ENCODE data around the gene AGK.

Gene AGK

DNA sequence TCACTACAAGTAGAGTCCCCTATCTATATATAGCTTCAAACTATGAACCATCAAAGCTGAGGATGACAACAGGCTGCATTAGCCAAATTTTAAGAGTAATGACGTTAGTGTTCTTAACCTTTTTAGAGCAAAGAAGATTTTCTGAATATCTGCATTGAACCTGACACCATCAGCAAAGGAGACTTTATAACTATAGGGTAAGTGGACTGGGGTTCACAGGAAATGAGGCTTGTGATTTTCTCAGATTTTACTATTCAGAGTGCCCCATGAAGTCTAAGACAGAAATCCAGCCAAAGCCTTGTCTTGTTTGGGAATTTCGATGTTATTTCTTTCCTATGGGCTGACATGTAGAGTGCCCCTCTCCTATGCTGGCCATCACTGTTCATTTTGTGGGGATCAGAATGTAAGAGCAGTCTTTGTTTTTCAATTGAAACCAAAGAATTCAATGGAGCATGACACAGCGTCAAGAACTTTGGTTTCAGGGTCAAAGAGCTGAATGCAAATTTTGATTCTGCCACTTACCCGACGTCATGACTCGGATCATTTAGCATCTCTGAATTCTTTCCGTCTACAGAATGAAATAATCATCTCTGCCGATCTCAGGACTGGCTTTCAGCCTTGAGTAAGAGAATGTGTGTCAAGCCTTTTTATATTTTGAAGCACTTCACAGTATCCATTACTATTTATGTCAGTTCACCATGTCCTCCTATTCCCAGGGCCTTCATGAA lies 98.1 kb downstream of the AGK start:
- DNase-seq = no peak

DNA sequence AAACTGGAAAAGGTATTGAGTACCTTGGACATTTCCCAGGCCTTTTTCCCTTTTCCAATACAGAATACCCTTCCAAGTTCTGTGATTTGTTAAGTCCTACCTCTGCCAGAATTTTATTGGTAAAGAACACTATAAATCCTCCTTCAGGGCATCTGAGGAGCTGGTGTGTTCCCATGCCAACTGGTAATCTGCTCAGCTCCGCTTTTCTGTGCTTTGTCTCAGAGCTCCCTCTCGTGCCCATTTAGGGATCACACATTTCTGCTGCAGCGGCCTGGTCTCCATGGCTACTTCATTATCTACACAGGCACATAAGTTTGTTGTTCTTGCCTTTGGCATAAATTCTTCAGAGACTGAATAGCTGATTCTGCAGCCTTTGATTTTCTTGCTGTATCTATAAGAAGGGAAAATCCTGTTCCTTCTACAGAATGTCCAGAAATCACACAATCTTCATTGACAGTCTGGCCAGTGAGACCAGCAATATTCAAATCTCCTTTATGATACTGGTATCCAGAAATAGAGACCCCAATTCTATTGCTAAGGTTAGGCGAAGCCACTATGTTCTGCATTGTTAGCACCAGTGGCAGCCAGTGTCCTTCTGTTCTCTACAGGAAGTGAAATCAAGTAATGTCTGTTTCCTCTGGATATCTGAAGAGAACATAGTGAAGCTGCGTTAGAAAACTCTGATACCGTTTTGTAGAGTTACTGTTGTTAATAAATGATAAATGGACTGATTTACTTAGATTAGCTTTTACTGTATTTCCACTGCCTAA lies 98.8 kb downstream of the AGK start:
- DNase-seq = no peak

DNA sequence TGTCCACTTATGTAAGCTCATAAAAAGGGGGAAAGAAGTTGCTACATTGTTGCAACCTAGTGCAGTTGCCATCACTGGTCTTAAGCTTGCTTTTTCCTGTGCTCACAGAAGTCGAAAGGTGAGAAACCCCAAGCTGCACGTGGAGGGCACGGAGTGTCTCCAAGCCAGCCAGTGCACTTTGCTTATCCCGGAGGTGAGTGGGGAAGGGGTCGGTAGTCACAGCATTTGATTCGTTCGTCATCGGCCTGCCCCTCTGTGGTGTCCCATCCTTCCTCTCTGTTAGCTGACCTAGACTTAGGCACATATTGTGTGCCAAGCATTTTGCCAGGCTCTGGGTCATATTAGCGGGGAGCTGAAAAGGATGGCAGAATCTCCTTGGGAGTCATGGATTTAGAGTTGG lies 100.2 kb downstream of the AGK start:
- no peak for DNase-seq

DNA sequence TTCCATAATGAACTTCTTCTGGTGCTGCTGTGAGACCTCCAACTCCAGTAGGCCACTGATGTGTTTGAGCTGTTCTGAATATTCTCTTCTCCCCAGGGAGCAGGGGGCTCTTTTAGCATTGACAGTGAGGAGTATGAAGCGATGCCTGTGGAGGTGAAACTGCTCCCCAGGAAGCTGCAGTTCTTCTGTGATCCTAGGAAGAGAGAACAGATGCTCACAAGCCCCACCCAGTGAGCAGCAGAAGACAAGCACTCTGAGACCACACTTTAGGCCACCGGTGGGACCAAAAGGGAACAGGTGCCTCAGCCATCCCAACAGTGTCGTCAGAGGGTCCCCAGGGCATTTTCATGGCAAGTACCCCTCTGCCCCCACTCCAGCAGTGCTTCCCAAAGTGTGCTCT lies 101.5 kb downstream of the AGK start:
- no peak for DNase-seq

DNA sequence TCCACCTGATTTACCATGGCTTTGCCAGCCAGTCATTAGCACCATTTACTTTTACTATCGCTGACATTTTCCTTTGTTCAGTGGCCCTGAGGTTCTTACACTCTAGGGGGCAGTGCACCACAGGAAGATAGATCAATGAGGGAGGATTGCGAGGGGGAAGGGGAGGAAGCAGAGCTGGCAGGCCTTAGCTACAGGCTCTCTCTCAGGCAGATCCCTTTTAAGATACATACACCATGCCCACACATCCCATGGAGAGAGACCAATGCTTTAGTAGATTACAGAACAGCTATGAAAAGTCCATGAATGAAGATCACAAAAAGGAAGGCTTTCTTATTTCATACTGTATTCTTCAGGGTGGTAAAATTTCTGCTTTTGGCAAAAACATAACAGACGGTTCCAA lies 103.3 kb downstream of the AGK start:
- DNase-seq = no peak

DNA sequence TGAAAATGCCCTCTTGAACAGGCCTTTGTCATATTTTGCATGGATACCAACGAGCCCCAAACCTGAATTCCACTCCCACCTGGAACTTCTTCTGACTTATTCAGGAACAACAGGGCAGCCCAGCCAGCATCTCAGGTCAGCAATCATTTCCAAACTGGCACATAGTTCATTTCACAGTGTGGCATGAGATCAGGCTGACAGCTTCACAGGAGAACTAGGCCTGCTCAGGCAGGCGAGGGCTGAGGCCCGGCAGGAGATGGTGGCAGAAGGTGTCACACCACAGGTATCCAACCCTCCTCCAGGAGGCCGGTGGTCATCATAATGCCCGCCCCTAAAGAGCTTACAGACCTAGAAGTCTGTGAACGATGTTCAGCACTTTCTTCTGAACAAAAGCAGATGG lies 108.3 kb downstream of the AGK start:
- DNase-seq = no peak

DNA sequence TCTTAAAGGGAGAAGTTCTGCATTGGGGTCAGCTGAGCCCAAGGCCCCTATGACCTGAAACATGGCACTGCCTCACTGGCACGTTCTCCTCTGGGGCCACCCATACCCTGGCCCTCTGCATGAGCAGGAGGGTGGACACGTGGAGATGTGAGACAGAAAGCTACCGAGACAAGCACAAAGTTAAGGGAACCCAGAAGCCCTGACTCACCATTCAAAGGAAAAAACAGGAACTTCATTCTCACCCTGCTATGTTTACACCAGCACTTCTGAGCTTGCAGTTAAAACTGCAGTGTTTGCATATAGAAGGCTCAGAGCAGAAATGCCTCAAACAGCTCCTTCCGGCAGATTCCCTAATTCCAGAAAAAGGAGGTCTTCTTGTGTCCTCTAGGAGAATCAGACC lies 109.0 kb downstream of the AGK start:
- no peak for DNase-seq

DNA sequence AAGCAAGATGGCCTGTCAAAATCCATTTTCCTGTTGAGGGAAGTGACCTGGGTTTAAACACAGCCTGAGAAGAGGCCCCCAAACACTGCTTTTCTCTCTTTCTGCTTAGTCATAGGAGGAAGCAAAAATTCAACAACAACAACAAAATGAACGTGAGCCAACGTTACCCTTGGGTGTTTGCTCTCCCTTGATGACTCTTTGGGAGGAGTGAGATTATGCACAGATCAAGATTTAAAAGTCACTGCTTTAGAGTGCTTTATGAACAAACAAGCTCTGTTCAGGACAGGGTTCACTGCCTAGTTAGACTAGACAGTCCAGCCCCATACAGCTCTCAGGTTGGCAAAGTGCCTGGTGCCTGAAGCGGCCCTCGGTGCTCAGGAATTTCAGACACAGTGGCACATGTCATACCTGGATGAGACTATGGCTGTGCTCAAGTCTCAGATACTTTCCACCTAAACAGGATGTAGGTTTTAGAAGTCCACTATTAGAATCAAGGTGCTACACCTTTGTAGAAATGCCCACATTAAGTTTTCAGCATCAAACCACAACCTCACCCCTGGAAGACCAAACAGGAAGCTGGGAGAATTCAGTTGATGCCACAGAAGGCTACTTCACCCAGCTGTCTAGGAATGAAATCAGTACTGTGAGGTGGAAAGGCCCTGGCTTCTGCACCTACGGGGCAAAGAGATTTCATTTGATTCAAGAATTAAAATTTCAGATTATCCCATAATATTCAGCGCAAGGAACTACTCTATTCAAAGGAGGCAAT lies 112.1 kb downstream of the AGK start:
- no peak for DNase-seq

DNA sequence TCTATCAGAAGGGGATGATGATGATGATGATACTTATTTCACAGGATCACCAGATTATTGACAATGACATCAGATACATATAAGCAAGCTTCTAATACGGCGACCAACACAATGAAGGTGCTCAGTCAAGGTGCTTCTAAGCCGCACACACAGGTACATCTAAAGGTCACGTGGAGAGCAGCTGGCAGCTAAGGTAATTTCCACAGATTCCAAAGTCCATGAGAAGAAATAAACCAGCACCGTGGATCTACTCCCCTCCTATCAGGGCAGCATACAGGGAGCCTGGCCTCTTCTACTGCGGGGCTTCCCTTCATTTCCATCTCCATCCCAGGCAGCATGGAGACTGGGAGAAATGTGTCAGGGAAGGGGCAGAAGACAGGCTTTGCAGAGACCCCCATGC lies 113.2 kb downstream of the AGK start:
- no peak for DNase-seq

DNA sequence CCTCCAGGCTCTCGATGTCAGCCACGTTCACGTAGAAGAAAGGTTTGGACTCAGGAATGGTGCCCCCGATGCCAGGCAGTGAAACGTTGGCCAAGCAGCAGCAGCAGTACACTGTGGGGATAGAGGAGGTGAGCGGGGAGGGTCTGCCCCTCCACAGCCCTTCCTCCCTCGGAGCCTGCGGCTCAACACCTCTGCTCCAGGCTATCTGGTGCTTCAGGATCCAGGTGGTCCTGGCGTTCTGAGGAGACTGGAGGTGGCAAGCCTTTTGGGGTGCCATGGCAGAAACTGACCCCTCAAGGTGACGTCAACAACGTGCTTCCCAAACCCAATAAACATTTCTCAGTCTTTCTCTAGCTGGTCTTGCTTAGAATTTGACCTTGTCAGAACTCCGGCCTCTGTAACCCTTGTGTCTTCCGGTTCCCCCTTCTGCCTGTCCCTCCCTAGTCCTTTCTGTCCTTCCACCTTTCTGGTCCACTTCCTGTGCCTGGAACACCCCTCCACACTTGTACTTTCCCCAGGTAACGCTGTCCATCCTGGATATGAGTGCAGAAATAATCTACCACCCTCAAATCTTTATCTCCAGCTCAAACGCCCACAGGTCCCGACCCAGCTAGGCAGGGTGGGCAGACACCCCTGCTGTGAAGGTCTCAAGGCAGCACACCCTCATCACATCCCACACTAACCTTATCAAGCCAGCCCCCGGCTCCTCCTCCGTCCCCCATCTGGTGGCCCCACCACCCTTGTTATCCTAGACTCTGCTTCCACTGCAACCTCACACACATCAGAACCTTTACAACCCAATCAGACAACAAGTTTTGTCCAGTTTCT lies 114.2 kb downstream of the AGK start:
- no peak for DNase-seq

DNA sequence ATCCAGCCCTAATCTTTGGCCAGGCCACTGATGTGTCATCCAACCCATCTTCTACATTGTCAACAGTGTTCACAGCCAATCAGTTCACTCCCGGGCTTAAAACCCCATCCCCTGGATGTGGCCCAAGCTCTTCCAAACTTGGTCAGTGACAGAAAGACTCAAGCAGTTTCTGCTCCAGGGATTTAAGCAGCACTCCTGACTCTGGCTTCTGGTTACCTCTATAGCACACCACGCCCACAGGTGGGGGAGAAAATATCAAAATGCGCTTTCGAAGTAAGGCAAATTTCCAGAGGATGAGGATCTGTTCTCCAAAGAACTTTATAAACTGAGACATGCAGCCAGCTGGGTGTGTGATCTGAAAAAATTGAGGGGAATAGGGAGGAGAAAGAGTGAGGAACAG lies 114.9 kb downstream of the AGK start:
- DNase-seq = no peak

DNA sequence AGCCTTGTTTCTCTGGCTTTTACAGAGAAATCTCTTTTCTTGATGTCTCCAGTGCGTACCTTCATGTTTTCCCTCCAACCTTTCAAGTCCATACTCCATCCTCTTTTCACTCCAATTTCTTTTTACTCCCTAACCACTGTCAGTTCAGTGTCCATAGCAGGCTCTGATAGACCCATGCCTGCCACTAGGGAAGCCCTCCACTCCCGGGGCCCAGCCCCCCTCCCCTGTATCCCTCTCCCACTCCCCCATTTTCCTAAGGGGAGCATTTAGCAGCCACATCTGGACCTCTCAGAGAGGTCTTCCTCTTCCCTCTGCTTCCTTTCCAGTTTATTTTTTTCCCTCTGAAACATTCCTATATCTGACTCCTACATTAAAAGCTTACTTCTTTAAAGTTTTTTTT lies 117.6 kb downstream of the AGK start:
- DNase-seq = no peak

DNA sequence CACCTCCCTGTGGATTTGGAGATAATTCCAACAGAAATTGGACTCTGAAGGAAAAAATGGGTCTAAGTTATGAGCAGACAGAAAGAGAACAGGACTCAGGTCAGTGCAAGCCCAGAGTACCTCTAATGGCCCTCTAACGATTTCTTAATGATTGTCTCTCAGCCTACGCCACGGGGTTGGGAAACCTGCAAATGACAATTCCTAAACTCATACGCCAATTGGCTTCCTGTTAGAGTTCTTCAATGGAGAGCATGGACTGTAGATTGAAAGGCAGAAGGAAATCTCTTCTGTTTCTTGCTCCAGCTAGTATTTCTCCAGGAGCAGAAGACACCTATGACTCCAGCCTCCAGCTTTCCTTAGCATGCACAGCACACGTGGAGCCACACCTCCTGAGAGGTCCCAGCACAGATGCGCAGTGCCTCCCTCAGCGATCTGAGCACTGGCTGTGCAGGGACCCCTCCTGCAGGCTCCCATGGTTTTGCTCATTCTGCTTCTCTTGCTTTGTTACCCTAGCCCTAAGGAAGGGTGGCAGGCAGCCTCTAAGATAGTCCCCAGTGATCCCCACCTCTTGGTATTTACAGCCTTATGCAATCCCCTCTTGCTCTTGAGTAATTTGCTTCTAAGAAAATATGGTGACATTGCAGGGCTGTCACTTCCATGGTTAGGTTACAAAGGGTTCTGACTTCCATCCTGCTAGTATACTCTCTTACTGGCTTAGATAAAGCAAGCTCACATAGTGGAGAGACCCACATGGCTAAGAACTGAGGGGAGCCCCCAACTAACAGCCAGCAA lies 120.7 kb downstream of the AGK start:
- DNase-seq = no peak

DNA sequence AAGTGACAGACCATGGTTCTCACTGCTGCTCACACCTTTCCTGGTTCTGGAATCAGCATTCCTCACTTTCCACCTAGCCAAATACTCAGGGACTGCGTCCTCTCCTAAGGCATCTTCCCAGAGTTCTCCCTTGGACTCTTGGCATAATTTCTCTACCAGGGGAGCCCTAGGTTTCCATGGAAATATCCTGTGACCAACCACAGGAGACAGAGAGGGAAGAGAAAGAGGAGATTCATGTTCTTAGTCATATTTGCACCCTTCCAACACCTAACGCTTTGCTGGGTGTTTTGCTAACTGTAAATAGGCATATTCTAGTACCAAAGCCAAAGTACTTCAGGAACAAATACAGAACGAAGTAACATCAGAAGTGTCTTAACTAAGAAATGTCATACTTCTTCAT lies 122.1 kb downstream of the AGK start:
- no peak for DNase-seq

DNA sequence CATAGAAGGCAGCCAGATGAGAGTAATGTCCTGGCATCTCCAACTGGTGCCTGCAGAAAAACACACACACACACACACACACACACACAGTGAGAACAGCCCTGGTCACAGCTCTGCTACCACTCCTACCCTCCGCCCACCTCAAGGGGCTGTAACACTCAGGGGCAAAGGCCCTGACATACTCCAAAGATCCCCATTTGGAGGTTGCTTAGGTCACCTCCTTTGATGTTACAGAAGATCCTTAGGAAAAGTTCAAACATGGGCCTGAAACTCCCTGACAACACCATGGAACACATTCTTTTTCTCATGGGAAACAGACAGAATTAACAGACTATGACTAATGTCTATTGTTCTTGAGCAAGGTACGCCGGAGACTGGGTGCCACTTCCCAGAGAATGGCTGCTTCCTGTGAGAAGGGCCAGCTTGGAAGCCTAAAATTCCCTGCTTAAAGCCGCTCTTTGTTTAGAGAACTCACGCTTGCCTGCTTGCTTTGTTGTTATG lies 123.0 kb downstream of the AGK start:
- no peak for DNase-seq

DNA sequence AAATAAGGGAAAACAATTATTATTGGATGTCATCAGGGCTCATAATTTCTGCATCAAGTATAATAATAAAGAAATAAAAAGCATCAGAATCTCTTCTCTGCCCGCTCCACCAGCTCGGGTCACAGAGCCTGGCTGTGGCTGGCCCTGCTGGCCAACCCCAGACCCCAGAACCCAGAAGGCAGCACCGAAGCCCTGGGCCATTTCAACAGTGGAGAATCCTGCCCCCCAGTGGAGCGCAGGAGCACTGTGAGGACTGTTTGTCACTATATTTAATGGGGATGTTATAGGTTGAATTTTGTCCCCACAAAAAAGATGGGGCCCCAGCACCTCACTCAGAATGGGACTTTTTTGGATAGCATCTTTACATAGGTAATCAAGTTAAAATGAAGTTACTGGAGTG lies 123.5 kb downstream of the AGK start:
- no peak for DNase-seq

DNA sequence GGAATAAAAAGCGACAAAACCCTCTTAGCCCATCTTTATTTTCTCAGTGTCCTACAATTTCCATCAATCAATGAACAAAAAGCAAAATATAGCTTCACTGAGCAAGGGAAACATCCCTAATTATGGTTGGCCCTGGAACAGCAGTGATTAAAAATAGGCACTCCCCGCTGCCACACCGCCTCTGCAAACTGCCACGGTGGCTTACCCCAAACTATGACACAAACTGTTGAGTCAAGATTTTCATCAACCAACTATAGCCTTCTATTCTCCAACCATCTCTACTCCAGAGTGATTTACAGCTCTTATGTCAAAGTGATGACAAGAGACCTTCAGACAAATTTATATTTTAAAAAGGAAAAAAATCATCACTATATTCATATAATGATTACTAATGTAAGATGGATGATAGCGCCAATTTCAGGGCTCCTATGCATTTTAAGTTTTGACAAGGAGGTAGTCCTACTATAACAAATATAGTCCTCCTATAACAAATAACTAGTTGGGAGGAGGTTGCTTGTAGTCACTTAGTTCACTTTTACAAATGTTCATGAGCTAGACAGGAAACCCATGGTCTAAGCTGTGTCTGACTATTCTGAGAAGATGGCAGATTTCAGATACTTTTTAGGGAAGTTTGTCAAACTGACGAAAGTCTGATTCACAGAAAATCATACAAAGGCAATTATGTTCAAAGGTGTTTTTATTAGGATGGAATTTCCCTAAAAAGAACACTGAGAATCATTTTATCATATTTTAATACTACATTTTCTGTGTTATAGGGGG lies 124.4 kb downstream of the AGK start:
- no peak for DNase-seq

DNA sequence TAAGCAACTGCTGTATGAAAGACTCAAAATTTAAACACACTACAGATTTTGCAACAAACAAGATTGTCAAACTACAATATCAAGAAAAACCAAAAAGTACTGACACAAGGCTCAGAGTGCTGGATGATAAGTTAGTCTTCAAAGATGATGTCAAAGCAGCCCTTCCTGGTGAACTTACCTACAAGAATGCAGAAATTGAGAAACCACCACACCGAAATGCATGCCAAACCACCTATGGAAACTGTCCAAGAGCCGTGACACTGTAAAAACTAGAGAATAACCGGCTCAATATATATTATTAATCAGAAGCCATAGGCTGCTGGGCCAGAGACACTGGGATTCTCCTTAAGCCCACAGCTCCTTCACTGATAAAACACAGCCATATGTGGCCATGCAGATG lies 125.4 kb downstream of the AGK start:
- no peak for DNase-seq

DNA sequence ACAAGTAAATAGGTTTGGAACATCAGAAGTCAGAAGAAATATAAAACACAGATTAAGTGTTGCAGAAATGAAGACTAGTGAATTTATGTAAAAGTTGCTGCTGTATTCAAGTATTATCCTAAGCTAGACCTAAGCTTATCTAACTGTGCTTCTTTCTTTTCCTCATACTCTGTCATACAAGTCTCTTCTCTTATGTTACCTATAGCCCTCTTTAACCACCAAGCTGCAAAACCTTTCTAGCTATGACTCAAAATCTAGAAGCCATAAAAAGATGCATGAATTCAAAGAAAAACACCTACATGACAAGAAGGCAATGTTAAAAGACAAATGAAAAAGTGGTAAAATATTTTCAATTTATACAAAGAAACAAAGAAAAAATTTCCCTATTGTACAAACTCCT lies 127.8 kb downstream of the AGK start:
- DNase-seq = no peak

DNA sequence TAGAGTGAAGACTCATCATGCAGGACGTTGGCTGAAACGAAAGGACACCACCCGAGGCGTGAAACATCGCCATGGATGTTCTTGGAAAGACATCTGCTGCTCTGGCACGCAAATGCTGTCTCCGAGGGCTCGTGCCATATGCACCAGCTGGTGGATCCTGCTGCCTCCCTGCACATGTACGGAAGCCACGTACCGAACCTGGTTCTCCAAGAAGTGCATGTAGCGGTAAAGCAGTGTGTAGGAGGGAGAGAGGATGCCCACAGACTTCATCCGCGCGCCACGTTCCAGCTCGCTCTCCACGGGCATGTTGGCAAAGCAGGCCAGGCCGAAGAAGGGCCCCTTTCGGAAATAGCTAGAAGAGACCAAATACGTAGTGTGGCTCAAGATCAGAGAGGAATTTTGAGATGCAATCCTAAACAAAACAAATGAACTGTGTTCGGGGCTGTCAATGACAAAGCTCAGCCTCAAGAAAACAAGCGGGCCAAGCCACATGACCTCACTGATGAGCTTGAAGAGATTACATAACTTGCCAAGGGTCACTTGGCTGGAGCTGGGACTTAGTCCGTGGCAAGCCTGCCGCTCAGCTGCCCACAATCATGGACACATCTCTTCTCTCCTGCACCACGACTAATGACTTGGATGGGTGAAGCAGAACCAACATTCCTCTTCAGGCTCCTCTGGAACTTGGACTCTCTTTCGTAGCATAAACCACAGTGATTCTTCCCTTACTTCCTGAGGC lies 134.2 kb downstream of the AGK start:
- no peak for DNase-seq

Data from activated CD8-positive, alpha-beta memory T cell treated with anti-CD3 and anti-CD28 coated beads, Interleukin-2, amount 50 U/mL, for 48 hours (primary cell).